ENCODE results near the gene FAM180B. TPM values are rescaled to one million over a fixed set of nuclear protein-coding genes. Genes with fewer than 3 reads are reported as not detected.
A peak's percentile ranks its signal among the peaks of the same experiment; 100 is the strongest.

FAM180B gene
- total RNA-seq, 4 donors from 2014 or later: 0.41 TPM; not detected in 3

GRCh38 chr11:47591764-47592163, 5.3 kb downstream of the FAM180B start:
- Histone ChIP-seq H3K27me3 (peaks cover 62% of the 10 kb centered on the region), H3K36me3 (no peaks in the 10 kb centered on the region), H3K9me3 (no peaks in the 10 kb centered on the region), H3K4me3 (no peak overlapping the region), H3K4me1 (peaks cover 0 to 20% (median 8%) of the 10 kb centered on the region in 4 donors), H3K27ac (no peak overlapping the region)
- in situ Hi-C loops (cut with MboI; ENCODE audit: low pct_ligation_motif_present in 1 of 4, low pct_unique_long_range_greater_than_20kb in 1 of 4, low sequenced_read_pairs in 3 of 4) (no loop called here), intact Hi-C loops (cut with DNase I; ENCODE audit: low total_unique reads) (no loop called here)
- no peak for DNase-seq
- no peak for TF ChIP-seq EP300 (IDR thresholded peaks at IDR 0.05; ENCODE audit: low read depth)
- no peak for TF ChIP-seq POLR2A (IDR thresholded peaks at IDR 0.05)
- TF ChIP-seq POLR2AphosphoS5 (IDR thresholded peaks at IDR 0.05): no peak
- TF ChIP-seq CTCF (IDR thresholded peaks at IDR 0.05): no peak
- 43 to 69% methylated on average over 5 to 7 of the region's 7 CpGs for WGBS, 2 donors (ENCODE audit: low coverage in 1 of 2)

GRCh38 chr11:47592251-47592650, 5.8 kb downstream of the FAM180B start:
- Histone ChIP-seq H3K27me3 (peaks cover 62% of the 10 kb centered on the region), H3K36me3 (no peaks in the 10 kb centered on the region), H3K9me3 (no peaks in the 10 kb centered on the region), H3K4me3 (no peak overlapping the region), H3K4me1 (peaks cover 0 to 20% (median 8%) of the 10 kb centered on the region in 4 donors), H3K27ac (no peak overlapping the region)
- DNase-seq: no peak
- intact Hi-C loops (cut with DNase I; ENCODE audit: low total_unique reads) (no loop called here), in situ Hi-C loops (cut with MboI; ENCODE audit: low pct_ligation_motif_present in 1 of 4, low pct_unique_long_range_greater_than_20kb in 1 of 4, low sequenced_read_pairs in 3 of 4) (no loop called here)
- WGBS, 2 donors (ENCODE audit: low coverage in 1 of 2): 59 to 71% methylated on average over 1 to 4 of the region's 4 CpGs
- no peak for TF ChIP-seq POLR2AphosphoS5 (IDR thresholded peaks at IDR 0.05)
- TF ChIP-seq EP300 (IDR thresholded peaks at IDR 0.05; ENCODE audit: low read depth): no peak
- TF ChIP-seq CTCF (IDR thresholded peaks at IDR 0.05): no peak
- no peak for TF ChIP-seq POLR2A (IDR thresholded peaks at IDR 0.05)

- Histone ChIP-seq H3K36me3 (no peaks in the 10 kb centered on the region), H3K27ac (no peak overlapping the region), H3K4me3 (no peak overlapping the region), H3K4me1 (peaks cover 0 to 20% (median 8%) of the 10 kb centered on the region in 4 donors), H3K9me3 (no peaks in the 10 kb centered on the region), H3K27me3 (peaks cover 62% of the 10 kb centered on the region)
- TF ChIP-seq POLR2A (IDR thresholded peaks at IDR 0.05) (no peak), EP300 (IDR thresholded peaks at IDR 0.05; ENCODE audit: low read depth) (no peak), CTCF (IDR thresholded peaks at IDR 0.05) (no peak), POLR2AphosphoS5 (IDR thresholded peaks at IDR 0.05) (no peak)
- 59 to 83% methylated on average over 1 to 2 of the region's 2 CpGs for WGBS, 2 donors (ENCODE audit: low coverage in 1 of 2)
- intact Hi-C loops (cut with DNase I; ENCODE audit: low total_unique reads): no loop called here
- in situ Hi-C loops (cut with MboI; ENCODE audit: low pct_ligation_motif_present in 1 of 4, low pct_unique_long_range_greater_than_20kb in 1 of 4, low sequenced_read_pairs in 3 of 4): no loop called here
- no peak for DNase-seq
Observed at GRCh38 chr11:47592970-47593369, 6.5 kb downstream of the FAM180B start.

GRCh38 chr11:47593492-47593933, 7.0 kb downstream of the FAM180B start:
- H3K27ac ChIP-seq: no peak overlapping the region
- H3K4me3 ChIP-seq: peak overlapping the region in 1 of 4 donors; percentile 32
- in situ Hi-C loops (cut with MboI; ENCODE audit: low pct_ligation_motif_present in 1 of 4, low pct_unique_long_range_greater_than_20kb in 1 of 4, low sequenced_read_pairs in 3 of 4) (no loop called here), intact Hi-C loops (cut with DNase I; ENCODE audit: low total_unique reads) (no loop called here)
- peaks cover 0 to 20% (median 8%) of the 10 kb centered on the region in 4 donors for H3K4me1 ChIP-seq
- WGBS, 2 donors (ENCODE audit: low coverage in 1 of 2): 18% methylated on average over 6 of the region's 6 CpGs; no CpG with 5 or more reads in 1 of the 2 donors
- H3K36me3 ChIP-seq: no peaks in the 10 kb centered on the region
- no peaks in the 10 kb centered on the region for H3K9me3 ChIP-seq
- H3K27me3 ChIP-seq: peaks cover 62% of the 10 kb centered on the region
- TF ChIP-seq EP300 (IDR thresholded peaks at IDR 0.05; ENCODE audit: low read depth) (no peak), CTCF (IDR thresholded peaks at IDR 0.05) (no peak), POLR2A (IDR thresholded peaks at IDR 0.05) (no peak), POLR2AphosphoS5 (IDR thresholded peaks at IDR 0.05) (no peak)
- no peak for DNase-seq
